Caco-2 (cell line): ENCODE measurements around the gene WDR33. TPM values are rescaled to one million over a fixed set of nuclear protein-coding genes. Genes with fewer than 3 reads are reported as not detected.

Source experiments
- BruUV-seq: library from RNA; stranded (reverse); fragments of 400-500 nt; replicated peaks from 2 replicates; lab custom pipeline; 2021; lab: Mats Ljungman, UMichigan
- CTCF ChIA-PET: fragments of 300-600 bp; sonication (Branson Sonifier 250); formaldehyde crosslinking; loops from one replicate; lab custom pipeline; 2022; ENCODE audit warnings: antibody characterized with exemption; lab: Charles Lee
- POLR2A ChIA-PET: fragments of 300-600 bp; sonication (Branson Sonifier 250); formaldehyde crosslinking; loops from one replicate; lab custom pipeline; 2022; ENCODE audit warnings: antibody characterized with exemption; lab: Charles Lee
- DNase-seq, 2 experiments: peaks; one replicate each; pipeline versions ENCODE4 v3.0.0 to v3.0.0-alpha.2; 2020 to 2022
- H3K27me3 ChIP-seq: replicated peaks from 2 replicates; pipeline ENCODE4 v1.6.0; 2011; ENCODE audit warnings: low read length; ENCODE audit not compliant: control insufficient read depth, insufficient read depth
- H3K36me3 ChIP-seq: 2 replicates; pipeline ENCODE4 v1.5.1; 2011; ENCODE audit warnings: low read length; ENCODE audit not compliant: control insufficient read depth, insufficient read depth
- H3K4me1 ChIP-seq: fragments of 250-450 bp; sonication (Bioruptor Pico); 2 replicates; pipeline ENCODE4 v1.5.1; 2020; ENCODE audit warnings: mild to moderate bottlenecking
- H3K4me3 ChIP-seq: 2 replicates; pipeline ENCODE4 v1.5.1; 2011; ENCODE audit warnings: low read depth, mild to moderate bottlenecking, control low read depth, low read length
- H3K9me3 ChIP-seq: fragments of 250-450 bp; sonication (Bioruptor Pico); 2 replicates; pipeline ENCODE4 v1.5.1; 2020; ENCODE audit warnings: mild to moderate bottlenecking, moderate library complexity
- H3K27ac Mint-ChIP-seq: one replicate; pipeline ENCODE4 v1.8.0; 2022; ENCODE audit warnings: mixed read lengths; ENCODE audit not compliant: unreplicated experiment
- H3K27me3 Mint-ChIP-seq: one replicate; pipeline ENCODE4 v1.8.0; 2022; ENCODE audit warnings: mixed read lengths; ENCODE audit not compliant: insufficient read depth, unreplicated experiment
- H3K36me3 Mint-ChIP-seq: one replicate; pipeline ENCODE4 v1.8.0; 2022; ENCODE audit warnings: mild to moderate bottlenecking, mixed read lengths; ENCODE audit not compliant: insufficient read depth, unreplicated experiment
- H3K4me1 Mint-ChIP-seq: one replicate; pipeline ENCODE4 v1.8.0; 2022; ENCODE audit warnings: low read depth, mixed read lengths; ENCODE audit not compliant: unreplicated experiment
- H3K4me3 Mint-ChIP-seq: one replicate; pipeline ENCODE4 v1.8.0; 2022; ENCODE audit warnings: mild to moderate bottlenecking, moderate library complexity, mixed read lengths; ENCODE audit not compliant: unreplicated experiment
- H3K9me3 Mint-ChIP-seq: one replicate; pipeline ENCODE4 v1.8.0; 2022; ENCODE audit warnings: mixed read lengths; ENCODE audit not compliant: unreplicated experiment
- intact Hi-C: fragments of 100-400 bp; cut with micrococcal nuclease; formaldehyde crosslinking; loops from one replicate; pipeline ENCODE4 v1.10.0; 2022; ENCODE audit not compliant: unreplicated experiment
- total RNA-seq: library from RNA; stranded (reverse); gene quantifications from 2 replicates; pipeline ENCODE4 v1.2.3, GENCODE V29; 2022
- TF ChIP-seq, protein P1 (sequence below), 2 experiments: fragments of 200-600 bp in 1 of 2; IDR thresholded peaks; 1 replicate in 1 of 2; 2 replicates in 1 of 2; pipeline versions ENCODE4 v1.5.1 to v1.8.0; 2011 to 2022; ENCODE audit warnings: antibody characterized with exemption in 1 of 2, control low read depth in 1 of 2, inconsistent platforms in 1 of 2, low read depth in 1 of 2, low read length in 1 of 2, mild to moderate bottlenecking in 1 of 2, moderate library complexity in 1 of 2; ENCODE audit not compliant: insufficient read depth in 1 of 2, severe bottlenecking in 1 of 2, unreplicated experiment in 1 of 2

The WDR33 gene
- total RNA-seq, 1 experiment from 2014 or later, result 77.5 TPM

DNA sequence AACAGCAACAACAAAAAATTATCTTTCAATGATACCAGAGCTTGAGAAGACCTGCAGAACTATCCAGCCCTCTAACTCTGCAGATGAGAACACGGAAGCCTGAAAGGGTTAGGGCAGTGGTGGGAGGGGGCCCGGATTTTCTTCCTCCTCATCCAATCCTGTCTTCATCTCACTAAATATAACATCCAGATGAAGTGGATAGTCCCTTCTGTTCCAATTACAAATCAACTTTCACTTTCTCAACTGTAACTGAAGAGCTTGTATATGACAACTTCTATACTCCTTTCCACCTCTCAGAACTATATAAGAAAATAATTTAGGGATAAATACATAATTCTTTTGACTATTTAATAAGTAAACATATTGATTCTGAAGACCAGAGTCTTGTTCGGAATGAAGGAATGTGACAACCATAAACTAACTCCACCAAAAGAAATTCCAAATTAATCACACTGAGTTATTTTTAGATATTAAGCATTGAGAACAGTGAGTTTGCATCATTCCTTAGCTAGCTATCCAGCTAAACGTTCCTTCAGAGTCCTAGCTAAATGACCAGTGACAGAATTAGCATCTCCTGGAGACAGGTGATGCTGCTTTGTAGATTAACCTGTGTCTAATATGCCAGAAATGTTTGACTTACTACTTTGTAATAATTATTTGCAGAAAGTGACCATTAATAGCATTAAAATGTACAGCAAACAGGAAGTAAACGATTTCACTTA, 77.0 kb downstream of the WDR33 start:
- H3K36me3 ChIP-seq, result no peaks in the 10 kb centered on the region
- H3K4me1 ChIP-seq, result peaks cover 39% of the 10 kb centered on the region
- intact Hi-C loops, result no loop called here
- H3K27me3 ChIP-seq, result no peaks in the 10 kb centered on the region
- no peaks in the 10 kb centered on the region for H3K9me3 ChIP-seq
- peaks cover 20% of the 10 kb centered on the region for H3K4me1 Mint-ChIP-seq
- no peaks in the 10 kb centered on the region for H3K27me3 Mint-ChIP-seq
- DNase-seq, result no peak
- ChIA-PET CTCF (no interaction called here), POLR2A (no interaction called here)
- no TSS peak for BruUV-seq
- no peak overlapping the region for H3K4me3 Mint-ChIP-seq
- H3K36me3 Mint-ChIP-seq, result peaks cover 47% of the 10 kb centered on the region
- H3K27ac Mint-ChIP-seq, result no peak overlapping the region
- no peak overlapping the region for H3K4me3 ChIP-seq
- H3K9me3 Mint-ChIP-seq, result no peaks in the 10 kb centered on the region
- TF ChIP-seq, protein P1, sequence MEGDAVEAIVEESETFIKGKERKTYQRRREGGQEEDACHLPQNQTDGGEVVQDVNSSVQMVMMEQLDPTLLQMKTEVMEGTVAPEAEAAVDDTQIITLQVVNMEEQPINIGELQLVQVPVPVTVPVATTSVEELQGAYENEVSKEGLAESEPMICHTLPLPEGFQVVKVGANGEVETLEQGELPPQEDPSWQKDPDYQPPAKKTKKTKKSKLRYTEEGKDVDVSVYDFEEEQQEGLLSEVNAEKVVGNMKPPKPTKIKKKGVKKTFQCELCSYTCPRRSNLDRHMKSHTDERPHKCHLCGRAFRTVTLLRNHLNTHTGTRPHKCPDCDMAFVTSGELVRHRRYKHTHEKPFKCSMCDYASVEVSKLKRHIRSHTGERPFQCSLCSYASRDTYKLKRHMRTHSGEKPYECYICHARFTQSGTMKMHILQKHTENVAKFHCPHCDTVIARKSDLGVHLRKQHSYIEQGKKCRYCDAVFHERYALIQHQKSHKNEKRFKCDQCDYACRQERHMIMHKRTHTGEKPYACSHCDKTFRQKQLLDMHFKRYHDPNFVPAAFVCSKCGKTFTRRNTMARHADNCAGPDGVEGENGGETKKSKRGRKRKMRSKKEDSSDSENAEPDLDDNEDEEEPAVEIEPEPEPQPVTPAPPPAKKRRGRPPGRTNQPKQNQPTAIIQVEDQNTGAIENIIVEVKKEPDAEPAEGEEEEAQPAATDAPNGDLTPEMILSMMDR (IDR thresholded peaks at IDR 0.05; ENCODE audit: insufficient read depth in 1 of 2, low read depth in 1 of 2, low read length in 1 of 2, severe bottlenecking in 1 of 2, unreplicated experiment in 1 of 2), result no peak

DNA sequence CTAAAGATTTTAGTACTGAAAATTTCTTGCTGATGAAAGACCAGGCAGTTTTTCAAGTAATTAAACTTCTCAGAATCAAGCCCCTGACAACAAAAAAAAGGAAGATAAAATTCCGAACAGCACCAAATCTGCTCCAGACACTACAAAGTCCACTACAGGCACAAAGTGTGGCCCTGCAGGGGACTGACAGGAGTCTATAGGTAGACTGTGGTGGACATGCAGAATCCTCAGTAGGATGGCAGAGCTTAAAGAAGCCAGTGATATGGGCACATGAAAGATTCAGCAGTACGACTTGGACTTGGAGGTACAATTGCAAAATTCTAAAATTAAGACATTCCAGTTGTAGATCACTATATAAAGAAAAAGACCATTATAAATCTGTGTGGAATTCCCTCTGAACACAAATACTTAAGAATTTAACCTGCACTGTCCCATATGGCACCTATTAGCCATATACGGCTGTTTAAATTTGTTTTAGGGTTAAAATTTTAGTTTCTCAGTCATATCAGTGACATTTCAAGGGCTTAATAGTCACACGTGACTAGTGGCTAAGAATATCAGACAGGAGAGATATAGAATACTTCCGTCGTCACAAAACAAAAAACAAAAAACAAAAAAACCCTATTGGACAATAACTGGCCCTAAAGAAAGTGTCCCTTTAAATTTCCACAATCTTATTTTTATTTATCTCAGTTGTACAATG, 77.7 kb downstream of the WDR33 start:
- CTCF ChIA-PET, result no interaction called here
- peaks cover 42% of the 10 kb centered on the region for H3K36me3 Mint-ChIP-seq

DNA sequence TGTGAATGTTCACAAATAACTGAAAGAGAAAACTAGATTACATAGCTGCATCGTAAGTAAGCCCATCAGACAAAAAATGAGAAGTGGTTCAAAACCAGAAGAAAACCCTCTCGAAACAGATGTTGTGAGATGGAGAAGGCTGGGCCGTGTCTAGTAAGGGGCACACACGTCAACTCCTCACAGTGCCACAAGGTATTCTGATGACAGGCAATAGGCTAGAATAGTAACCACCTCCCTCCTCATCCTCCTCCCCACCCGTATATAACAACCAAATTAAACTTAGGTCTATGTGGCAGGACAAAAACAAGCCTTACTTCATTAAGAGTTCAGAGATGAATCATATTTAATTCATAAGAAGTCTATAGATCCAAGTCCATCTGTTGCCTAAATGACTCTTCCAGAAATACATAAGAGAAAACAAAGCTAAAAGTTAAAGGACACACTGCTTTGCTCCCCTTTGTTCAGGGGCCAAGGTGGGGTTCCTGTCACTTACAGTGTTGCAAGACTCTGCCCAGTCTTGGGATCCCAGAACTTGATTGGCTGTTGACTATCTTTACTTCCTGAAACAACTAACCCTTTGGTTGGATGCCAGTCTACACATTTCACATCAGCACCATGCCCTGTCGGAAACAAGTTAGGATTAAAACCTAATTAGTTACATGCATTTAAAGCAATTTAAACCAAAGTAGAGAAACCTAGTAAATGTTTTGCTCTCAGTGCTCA, 84.7 kb downstream of the WDR33 start:
- no peak for DNase-seq
- no peak overlapping the region for H3K27ac Mint-ChIP-seq
- Histone ChIP-seq H3K9me3 (no peaks in the 10 kb centered on the region), H3K27me3 (no peaks in the 10 kb centered on the region), H3K4me3 (no peak overlapping the region), H3K36me3 (peaks cover under 1% of the 10 kb centered on the region; the same call in 1 of the 2 replicates), H3K4me1 (no peaks in the 10 kb centered on the region)
- H3K27me3 Mint-ChIP-seq, result no peaks in the 10 kb centered on the region
- POLR2A ChIA-PET, result interaction anchor here (0.9 kb wide), 1 partner anchor 131 kb away, joined by 3 read pairs; no protein-coding TSS in a partner anchor
- H3K36me3 Mint-ChIP-seq, result peaks cover 52% of the 10 kb centered on the region
- BruUV-seq, result no TSS peak
- CTCF ChIA-PET, result no interaction called here
- no peaks in the 10 kb centered on the region for H3K9me3 Mint-ChIP-seq
- H3K4me1 Mint-ChIP-seq, result no peaks in the 10 kb centered on the region
- intact Hi-C loops, result no loop called here
- H3K4me3 Mint-ChIP-seq, result no peak overlapping the region
- TF ChIP-seq, protein P1 (IDR thresholded peaks at IDR 0.05; ENCODE audit: insufficient read depth in 1 of 2, low read depth in 1 of 2, low read length in 1 of 2, severe bottlenecking in 1 of 2, unreplicated experiment in 1 of 2), result no peak

More for the DNA sequence above, 77.7 kb downstream of the WDR33 start:
- Histone ChIP-seq H3K36me3 (no peaks in the 10 kb centered on the region), H3K27me3 (no peaks in the 10 kb centered on the region), H3K4me1 (peaks cover 35% of the 10 kb centered on the region), H3K9me3 (no peaks in the 10 kb centered on the region), H3K4me3 (no peak overlapping the region)
- peaks cover 20% of the 10 kb centered on the region for H3K4me1 Mint-ChIP-seq
- POLR2A ChIA-PET, result no interaction called here
- TF ChIP-seq, protein P1 (IDR thresholded peaks at IDR 0.05; ENCODE audit: insufficient read depth in 1 of 2, low read depth in 1 of 2, low read length in 1 of 2, severe bottlenecking in 1 of 2, unreplicated experiment in 1 of 2), result no peak
- DNase-seq, result no peak
- intact Hi-C loops, result no loop called here
- no peak overlapping the region for H3K27ac Mint-ChIP-seq
- BruUV-seq, result no TSS peak
- H3K27me3 Mint-ChIP-seq, result no peaks in the 10 kb centered on the region
- no peak overlapping the region for H3K4me3 Mint-ChIP-seq
- H3K9me3 Mint-ChIP-seq, result no peaks in the 10 kb centered on the region
